RWPE1 (cell line): Measurements from ENCODE around the gene NSD1.

Source experiments
- CTCF ChIA-PET: fragments of 350-600 bp; sonication (Branson Sonifier 250); formaldehyde crosslinking; extraction: SDS; loops from one replicate; lab custom pipeline; 2021; lab: Yijun Ruan, JAX
- POLR2A ChIA-PET: fragments of 400-600 bp; formaldehyde crosslinking; extraction: SDS; loops from one replicate; lab custom pipeline; 2020; ENCODE audit warnings: antibody characterized with exemption; ENCODE audit not compliant: low non-redundant PET; lab: Yijun Ruan, JAX
- DNase-seq: peaks from one replicate; pipeline ENCODE4 v3.0.0; 2012; ENCODE audit warnings: low spot score
- H3K27ac ChIP-seq: fragments of 450-650 bp; 2 replicates; pipeline ENCODE4 v1.5.1; 2017
- TF ChIP-seq, protein P1 (sequence below): fragments of 450-650 bp; conservative IDR thresholded peaks from 2 replicates; pipeline ENCODE4 v1.5.1; 2017; ENCODE audit warnings: low read depth, mild to moderate bottlenecking

Gene NSD1

DNA sequence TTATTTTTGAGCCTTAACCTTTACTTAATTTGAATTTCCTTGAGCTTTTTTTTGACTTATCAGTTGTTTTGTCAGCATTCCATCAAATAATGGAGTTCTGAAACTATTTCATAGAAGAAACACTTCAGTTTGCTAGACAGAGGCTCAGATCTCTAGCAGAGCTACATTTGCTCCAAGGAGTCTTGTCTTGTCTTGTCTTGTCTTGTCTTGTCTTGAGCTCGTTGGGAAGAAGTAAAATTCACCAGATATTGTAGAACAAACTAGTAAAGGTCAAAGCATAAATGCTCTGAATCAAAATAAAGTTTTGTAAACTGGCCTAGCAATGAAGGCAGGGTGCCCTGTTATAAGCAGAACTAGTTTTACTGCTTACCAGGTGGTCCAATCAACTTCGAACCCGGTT lies 136.4 kb downstream of the NSD1 start:
- ChIA-PET CTCF (interaction anchor here (1.2 to 1.8 kb wide), 2 partner anchors 141 to 156 kb away, joined by 3 to 5 read pairs; no protein-coding TSS in a partner anchor), POLR2A (no interaction called here)
- peak; percentile 24 for DNase-seq
- no peak overlapping the region for H3K27ac ChIP-seq
- TF ChIP-seq, protein P1, sequence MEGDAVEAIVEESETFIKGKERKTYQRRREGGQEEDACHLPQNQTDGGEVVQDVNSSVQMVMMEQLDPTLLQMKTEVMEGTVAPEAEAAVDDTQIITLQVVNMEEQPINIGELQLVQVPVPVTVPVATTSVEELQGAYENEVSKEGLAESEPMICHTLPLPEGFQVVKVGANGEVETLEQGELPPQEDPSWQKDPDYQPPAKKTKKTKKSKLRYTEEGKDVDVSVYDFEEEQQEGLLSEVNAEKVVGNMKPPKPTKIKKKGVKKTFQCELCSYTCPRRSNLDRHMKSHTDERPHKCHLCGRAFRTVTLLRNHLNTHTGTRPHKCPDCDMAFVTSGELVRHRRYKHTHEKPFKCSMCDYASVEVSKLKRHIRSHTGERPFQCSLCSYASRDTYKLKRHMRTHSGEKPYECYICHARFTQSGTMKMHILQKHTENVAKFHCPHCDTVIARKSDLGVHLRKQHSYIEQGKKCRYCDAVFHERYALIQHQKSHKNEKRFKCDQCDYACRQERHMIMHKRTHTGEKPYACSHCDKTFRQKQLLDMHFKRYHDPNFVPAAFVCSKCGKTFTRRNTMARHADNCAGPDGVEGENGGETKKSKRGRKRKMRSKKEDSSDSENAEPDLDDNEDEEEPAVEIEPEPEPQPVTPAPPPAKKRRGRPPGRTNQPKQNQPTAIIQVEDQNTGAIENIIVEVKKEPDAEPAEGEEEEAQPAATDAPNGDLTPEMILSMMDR = no peak

DNA sequence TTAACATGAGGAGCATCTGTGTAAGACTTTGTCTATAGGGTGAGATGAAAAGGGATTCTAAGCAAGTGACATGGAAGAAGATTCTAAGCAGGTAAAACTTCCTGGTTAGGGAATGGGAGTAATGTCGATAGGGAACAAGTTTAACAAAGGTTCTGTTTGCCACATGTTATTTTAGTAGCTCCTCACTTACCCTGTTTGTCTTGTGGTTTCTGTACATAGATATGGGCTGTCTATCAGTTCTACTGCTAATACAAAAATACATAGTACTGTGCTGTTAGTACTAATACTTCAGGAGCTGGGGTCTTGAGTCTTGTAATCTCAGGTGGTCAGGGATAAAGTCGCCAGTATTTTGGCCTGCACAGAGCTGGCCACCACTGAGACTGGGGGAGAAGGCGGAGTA lies 137.1 kb downstream of the NSD1 start:
- CTCF ChIA-PET = interaction anchor here (1.2 to 1.8 kb wide), 2 partner anchors 141 to 157 kb away, joined by 3 to 5 read pairs; no protein-coding TSS in a partner anchor
- no peak overlapping the region for H3K27ac ChIP-seq
- POLR2A ChIA-PET = no interaction called here
- no peak for DNase-seq
- TF ChIP-seq, protein P1 = no peak

GRCh38 chr5:177271113-177271512 lies 137.5 kb downstream of the NSD1 start:
- DNase-seq = no peak
- H3K27ac ChIP-seq = no peak overlapping the region
- TF ChIP-seq, protein P1 = no peak
- CTCF ChIA-PET = interaction anchor here (1.2 to 1.8 kb wide), 2 partner anchors 142 to 158 kb away, joined by 3 to 5 read pairs; no protein-coding TSS in a partner anchor
- POLR2A ChIA-PET = no interaction called here

DNA sequence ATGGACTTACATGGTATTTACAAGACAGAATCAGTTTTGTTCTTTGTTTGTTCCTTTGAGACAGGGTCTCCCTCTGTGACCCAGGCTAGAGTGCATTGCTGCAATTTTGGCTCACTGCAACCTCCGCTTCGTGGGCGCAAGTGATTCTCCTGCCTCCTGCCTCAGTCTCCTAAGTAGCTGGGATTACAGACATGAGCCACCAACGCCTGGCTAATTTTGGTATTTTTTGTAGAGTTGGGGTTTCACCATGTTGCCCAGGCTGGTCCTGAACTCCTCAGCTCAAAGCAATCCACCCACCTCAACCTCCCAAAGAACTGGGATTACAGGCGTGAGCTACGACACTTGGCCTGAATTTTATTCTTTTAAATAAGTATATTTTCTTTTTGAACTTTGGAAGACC lies 142.3 kb downstream of the NSD1 start:
- ChIA-PET POLR2A (interaction anchor here (0.7 kb wide), 1 partner anchor 207 kb away, joined by 5 read pairs; no protein-coding TSS in a partner anchor), CTCF (no interaction called here)
- no peak for DNase-seq
- TF ChIP-seq, protein P1 = no peak
- no peak overlapping the region for H3K27ac ChIP-seq

GRCh38 chr5:177276886-177277285 lies 143.3 kb downstream of the NSD1 start:
- H3K27ac ChIP-seq = no peak overlapping the region
- ChIA-PET CTCF (interaction anchor here (0.6 kb wide), 2 partner anchors 219 to 1888 kb away, joined by 3 to 6 read pairs; no protein-coding TSS in a partner anchor), POLR2A (no interaction called here)
- TF ChIP-seq, protein P1 = no peak
- no peak for DNase-seq

GRCh38 chr5:177288191-177288590 lies 154.6 kb downstream of the NSD1 start:
- ChIA-PET CTCF (no interaction called here), POLR2A (no interaction called here)
- H3K27ac ChIP-seq = no peak overlapping the region
- TF ChIP-seq, protein P1 = no peak
- DNase-seq = no peak
